Renal cortical epithelial cell (primary cell): ENCODE results near the gene KLC4. TPM values are rescaled to one million over a fixed set of nuclear protein-coding genes. Genes with fewer than 3 reads are reported as not detected.
"Not testable (repeated sequence)": the region's sequence is repeated elsewhere in the genome, so short reads cannot be mapped to it uniquely, and the experiment has no call there.

ENCODE experiments used
- DNase-seq: peaks from one replicate; pipeline ENCODE4 v3.0.0-alpha.2; 2011; ENCODE audit warnings: low read depth
- total RNA-seq: library from RNA; depleted of rRNA; stranded (reverse); fragments of >200 nt; gene quantifications from 2 replicates; pipeline ENCODE4 v1.2.3, GENCODE V29; 2014

KLC4 gene
- total RNA-seq, 1 donor from 2014 or later, result 29.3 TPM

DNA sequence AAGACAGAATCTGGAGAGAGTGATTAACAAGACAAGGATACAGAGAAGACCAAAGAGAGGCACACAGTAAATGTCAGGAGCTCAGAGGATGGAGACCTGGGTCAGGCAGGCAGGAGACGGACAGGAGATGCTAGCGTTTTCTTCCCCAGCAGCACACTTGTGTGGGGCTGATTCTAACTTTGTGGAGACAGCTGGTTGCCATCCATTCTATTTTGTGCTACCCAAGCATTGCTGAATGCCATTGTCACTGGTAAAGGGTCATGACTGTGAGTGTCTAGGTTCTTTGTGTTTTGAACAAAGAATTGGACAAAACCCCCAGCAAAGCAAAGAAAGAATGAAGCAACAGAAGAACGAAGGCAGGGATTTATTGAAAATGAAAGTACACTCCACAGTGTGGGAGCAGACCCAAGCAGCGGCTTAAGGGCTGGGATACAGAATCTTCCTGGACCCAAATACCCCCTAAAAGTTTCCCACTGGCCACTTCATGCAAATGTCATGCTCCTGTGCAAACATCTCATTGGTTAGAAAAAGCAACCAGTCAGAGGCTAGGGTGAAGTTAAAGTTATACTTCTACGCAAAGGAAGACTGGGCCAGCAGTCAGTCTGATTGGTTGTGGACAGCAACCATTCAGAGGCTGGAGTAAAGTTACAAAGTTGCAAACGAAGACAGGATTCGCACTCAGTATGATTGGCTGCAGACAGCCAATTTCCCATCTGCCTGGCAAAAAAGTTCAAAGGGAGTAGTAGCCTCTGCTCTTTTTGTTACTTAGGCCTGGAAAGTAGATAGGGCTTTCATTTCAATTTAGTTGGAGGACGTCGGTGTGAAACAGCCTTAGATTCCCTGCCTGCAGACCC lies 34.2 kb downstream of the KLC4 start:
- peak; percentile 86 for DNase-seq

DNA sequence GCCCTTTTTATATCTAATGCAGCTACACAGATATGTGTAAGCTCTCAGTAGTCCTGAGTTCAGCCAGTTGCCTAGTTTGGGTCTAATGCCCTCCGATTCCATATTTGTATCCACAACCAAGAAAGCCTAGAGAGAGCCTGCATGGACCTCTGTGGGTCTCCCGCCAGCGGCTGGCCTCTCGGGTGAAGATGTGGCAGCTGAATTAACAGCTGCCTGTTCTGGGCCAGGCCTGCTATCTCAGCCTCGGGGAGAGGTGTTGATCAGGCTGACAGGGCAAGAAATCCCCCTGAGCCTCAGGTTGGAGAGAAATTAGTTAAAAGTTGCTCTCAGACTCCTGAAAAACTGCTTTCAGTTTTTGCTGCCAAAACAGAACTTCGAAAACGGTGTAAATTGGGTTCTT lies 36.5 kb downstream of the KLC4 start:
- DNase-seq, result no peak

DNA sequence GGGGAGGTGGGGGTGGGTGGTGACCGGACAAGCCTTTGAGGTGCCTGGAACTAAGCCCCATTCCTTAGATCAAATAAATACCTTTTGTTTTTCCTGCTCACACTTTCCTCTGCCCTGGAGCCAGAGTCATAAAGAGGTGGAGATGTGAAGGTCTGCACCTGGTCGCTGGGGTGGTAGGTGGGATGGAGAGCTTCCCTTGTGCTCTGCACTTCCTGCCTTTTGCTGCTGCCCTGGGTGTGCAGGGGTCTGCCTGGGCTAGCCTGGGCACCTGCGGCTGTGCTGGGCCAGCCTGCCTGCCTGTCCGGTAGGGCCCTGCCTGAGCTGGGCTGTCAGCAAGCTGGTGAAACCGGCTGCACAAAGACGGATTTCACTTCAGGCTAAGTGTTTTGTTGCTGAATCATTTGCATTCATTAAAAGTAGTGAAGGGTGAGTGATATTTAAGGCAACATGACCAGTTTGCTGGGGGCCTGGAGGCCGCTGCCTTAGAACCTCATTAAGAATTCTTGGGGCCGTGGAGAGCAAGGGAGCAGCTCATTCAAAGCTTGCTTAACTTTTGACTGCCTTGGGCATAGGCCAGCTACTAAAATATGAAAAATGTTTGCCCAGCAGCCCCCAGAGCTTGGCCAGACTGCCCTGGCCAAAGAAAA lies 37.1 kb downstream of the KLC4 start:
- peak; percentile 96 for DNase-seq

DNA sequence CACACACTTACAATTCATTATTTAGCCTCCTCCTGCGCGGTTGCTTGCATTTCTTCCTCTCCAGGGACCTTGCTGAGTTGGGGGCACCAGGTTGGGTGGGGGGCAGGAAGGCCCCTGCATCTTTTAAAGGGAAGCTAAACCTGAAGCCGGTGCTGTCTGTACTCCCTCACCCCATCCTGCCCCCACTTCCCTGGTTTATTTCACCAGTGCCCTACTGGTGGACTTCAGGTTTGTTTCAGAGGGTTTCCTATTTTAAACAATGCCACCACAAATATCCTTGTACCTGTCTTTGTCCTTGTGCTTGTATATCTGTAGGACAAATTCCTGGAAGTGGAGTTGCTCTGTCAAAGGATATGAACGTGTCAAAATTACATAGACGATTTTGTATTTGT lies 37.7 kb downstream of the KLC4 start:
- DNase-seq, result no peak

DNA sequence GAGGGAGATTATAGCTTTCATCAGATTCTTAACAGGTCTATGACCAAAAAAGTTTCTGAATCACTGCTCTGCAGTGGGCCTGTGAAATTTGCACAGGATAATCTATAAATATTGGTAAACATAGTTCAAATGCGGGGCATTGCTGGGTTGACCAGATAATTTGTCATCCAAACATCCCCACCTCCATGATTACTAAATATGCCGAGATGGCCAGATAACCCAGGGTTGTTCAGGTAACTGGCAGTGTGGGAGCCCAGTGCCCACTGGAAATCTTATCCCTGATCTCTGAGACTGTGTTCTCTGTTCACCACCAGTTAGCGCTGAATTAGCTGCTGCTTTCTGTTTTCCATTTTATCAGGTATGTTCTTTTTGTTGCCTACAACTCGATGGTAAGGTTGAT lies 38.1 kb downstream of the KLC4 start:
- no peak for DNase-seq

DNA sequence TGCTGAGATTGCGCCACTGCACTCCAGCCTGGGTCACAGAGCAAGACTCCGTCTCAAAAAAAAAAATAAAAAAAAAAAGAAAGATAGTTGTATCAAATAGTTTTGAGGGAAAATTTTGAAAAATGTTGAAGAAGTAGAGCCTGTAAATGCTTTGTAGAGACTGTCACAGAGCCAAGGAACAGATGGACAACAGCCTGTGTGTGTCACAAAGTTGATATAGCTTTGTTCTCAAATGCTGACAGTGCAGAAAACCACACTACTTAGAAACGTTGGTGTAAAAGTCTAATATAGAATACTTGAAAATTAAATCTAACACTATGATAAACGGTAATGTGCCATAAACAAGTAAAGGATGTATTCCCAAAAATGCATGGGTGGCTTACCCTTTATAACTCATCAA lies 42.1 kb downstream of the KLC4 start:
- no peak for DNase-seq

DNA sequence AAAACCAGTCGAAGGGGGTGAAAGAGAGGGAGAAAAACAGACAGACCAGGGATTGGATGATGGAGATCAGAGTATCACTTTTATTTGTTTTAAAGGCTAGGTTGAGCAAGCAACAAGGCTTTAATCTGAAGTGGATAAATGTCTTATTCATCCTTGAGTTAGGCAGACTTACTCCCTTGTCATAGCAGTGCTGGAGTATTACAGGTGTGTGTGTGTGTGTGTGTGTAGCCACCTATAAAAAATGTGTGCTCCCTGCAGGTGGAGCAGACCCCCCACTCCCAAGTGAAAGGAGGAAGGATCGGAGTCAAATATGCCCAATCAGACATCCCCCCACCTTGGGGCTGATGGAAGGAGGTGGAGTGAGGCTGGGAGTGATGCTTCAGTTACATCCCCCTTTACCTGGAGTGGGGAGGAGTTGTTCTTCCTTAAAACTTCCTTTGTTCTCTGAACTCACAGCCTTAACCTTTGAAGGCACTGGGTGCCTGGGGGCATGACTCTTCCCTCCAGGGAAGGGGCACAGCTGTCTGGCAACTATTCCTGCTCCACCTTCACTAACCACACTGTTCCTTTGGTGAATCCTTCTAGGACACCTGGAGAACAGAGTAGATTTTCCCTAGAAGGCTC lies 43.9 kb downstream of the KLC4 start:
- DNase-seq, result no peak

DNA sequence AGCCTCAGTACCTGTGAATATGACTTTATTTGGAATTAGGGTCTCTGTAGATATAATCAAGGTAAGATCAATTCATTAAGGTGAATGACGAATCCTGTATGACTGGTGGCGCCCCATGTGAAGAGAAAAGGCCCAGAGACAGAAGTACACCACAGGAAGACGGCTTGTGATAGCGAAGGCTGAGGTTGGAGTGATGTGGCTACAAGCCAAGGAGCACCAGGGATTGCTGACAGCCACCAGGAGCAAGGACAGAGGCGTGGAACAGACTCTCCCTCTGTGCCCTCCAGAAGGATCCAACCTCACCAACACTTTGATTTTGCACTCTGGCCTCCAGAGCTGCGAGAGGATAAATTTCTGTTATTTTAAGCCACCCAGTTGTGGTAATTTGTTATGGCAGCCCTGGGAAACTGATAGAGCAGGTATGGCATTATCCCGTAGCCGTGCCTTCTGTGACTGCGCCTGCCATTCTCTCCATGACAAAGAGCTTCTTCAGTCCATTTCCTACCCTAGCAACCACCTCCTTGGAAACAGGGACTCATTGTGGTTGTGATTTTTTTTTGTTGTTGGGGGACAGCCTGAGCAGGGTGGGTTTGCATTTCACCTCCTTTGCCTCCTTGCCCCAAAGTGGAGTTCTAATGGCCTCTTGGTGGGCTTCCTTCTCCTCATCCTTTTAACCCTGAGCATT lies 46.2 kb downstream of the KLC4 start:
- no peak for DNase-seq

DNA sequence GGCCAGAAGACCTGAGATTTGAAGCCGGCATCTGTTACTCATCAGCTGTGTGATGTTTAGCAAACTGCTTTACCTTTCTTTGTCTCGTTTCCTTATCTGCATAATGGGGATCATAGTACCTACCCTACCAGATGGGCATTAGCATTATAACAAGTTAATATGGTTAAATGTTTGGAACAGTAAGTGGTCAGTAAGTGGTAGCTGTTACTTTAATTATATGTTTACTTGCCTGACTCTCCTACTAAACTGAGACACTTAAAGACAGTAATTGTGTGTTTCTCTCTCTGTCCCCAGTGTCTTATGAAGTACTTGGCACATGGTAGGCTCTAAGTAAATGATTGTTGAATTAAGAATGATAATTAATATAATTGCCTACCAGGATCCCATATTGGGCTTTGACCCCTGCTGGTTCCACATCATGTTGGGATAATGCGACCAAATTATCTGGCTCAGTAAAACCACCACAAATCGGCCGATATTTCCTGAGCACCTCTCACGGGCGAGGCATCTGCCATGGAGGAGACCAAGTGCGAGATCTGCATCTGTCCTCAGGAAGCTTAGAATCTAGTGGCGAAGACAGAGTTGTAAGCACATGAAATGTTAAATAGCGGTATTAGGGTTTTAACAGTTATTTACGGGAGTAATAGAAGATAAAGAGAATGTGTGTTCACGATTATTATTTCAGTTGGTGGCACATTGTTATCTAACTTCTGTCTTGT lies 48.1 kb downstream of the KLC4 start:
- no peak for DNase-seq

DNA sequence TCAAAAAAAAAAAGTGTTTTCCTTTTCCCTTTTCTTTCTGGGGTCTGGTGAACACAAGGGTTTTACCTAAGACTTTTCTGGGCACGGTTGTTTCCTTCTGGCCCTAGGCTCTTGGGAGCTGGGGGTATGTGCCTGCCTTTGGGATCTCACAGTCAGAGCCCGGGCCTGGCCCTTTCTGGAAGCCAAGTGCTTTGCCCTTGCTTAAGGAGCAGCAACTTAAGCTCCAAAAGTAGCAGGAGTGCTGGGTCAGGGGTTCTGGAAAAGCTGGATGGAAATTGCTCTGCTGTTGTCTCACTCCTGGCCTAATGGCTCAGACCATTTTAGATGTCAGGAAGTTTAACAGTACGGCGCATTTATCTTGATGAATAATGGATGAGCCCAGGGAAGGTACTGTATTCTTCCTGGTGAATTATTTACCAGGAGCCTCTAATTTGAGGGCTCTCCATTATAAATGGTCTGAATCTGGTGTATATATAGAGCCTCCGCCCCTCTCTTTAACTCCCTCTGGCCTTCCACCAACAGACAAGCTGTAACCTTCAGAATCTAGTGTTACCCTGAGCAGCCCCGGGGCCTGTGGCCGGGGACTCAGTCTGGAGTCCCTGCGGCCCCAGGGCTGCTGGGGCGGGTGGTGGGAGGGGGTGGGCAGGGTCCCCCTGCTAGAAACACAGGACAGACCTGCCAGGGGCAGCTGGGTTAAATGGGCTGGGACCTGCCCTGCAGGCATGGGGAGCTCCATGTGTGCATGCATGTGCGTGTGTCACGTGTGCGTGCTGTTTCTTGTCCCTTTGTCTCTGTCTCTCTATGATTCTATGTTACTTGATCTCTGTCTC lies 54.2 kb downstream of the KLC4 start:
- DNase-seq, result peak; percentile 68

DNA sequence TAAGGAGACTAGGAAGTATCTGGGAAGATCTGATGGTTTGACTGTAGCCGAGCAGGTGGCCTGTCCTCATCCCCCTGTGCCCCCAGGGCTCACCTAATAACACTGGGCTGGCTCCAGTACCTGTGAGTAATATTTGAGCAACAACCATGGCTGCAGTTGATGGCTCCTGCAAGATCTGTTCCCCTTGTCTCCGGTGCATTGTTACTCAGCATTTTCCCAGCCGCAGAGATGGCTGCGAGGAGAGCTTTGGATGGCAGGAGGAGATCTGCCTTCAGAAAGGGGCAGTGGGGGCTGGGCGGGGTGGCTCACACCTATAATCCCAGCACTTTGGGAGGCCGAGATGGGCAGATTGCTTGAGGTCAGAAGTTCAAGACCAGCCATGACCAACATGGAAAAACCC lies 55.9 kb downstream of the KLC4 start:
- peak; percentile 34 for DNase-seq

DNA sequence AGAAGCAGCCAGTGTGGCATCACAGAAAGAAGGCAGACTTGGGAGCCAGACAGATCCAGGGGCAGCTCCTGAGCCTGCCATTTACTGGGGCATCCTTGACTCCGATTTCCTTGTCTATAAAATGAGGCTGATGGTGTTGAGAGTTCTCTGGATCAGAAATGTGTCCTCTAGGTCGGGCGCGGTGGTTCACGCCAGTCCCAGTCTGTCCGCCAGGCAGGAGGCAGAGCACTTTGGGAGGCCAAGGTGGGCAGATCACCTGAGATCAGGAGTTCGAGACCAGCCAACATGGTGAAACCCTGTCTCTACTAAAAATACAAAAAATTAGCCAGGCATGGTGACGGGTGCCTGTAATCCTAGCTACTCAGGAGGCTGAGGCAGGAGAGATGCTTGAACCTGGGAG lies 58.0 kb downstream of the KLC4 start:
- DNase-seq, result not testable (repeated sequence)

DNA sequence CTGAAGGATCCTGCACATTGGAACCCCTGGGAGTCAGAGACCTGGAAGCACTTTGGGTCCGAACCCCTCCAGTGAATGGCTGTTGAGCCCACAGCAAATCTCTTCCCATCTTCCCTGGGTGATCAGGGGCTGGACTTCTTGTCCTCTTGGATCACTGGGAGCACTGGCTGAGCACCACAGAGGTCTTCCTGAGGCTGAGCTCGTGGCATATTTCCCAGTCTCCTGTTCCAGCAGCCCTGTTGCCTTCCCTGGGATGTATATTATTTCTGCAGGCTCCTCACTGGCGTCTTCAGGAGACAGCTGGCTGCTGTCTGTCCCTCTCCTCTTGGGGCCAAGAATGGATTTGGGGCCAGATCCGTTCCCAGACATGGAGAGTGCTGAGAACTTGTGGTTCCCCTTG lies 60.1 kb downstream of the KLC4 start:
- DNase-seq, result no peak

DNA sequence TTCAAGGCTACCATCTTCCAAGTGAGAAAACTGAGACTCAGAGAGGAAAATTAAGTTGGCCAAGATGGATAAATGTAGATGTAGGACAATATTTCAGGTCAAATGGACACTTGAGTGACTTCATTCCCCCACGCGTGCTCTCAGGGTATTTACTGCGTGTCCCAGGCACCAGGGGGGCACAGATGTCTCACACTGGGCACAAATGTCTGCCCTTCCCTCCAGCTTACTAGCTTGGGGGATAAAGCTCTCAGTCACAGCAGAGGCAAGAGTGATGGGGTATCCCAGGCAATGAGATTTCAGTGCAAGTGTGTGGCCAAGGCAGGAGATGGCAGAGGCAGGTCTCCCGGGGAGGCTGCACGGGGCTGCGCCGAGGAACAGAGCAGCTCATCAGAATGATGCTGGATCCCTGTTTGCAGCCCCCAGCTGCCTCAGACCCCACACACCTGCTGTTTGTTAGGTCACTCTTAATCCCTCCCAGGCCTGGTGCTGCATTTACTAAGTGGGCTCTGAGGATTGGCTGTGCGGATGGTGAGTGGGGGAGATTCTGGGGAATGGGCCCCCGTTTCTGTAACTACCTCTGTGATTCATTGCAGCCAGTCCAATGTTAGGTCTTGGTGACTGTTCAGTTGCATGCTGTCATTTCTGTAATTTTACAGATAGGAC lies 60.8 kb downstream of the KLC4 start:
- DNase-seq, result no peak

DNA sequence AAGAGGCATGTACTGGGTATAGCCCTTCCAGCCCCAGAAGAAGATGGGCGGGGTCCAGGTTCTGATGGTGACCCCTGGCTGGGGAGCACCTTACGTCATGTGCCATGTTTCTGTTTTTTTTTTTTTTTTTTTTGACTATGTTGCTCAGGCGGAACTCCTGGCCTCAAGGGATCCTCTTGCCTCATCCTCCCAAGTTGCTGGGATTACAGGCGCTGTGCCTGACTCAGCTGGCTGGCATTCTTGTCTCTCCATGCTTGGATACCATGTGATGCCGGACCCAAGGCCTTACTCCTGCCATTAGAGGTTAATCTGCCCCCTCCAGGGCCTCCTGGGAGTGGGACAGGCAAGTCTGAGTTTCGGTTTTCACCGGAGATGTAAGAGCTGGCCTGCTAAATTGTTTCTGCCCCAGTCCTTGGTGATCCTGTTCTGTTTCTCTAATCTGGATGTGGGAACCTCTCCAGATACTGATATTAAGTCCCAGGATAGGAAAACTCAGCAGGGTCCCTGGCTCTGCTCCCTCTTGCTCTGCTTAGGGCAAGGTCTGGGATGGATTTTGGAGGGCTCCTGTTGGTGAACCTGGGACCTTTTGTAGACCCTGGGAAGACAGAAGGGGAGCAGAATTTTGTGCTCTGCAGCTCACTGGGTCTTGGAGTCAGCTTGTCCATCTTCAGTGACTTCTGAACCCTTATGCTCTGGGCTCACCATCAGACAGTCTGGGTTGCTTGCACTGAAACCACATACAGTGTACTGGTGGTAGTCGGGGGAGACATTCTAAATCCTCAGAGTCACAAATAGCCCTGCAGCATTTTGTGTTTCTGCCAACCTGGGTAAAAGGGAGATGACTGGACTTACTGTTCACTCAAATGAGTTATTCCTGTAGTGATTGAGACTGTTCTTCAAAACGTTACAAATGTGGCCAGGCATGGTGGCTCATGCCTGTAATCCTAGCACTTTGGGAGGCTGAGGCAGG lies 61.8 kb downstream of the KLC4 start:
- peak; percentile 98 for DNase-seq

DNA sequence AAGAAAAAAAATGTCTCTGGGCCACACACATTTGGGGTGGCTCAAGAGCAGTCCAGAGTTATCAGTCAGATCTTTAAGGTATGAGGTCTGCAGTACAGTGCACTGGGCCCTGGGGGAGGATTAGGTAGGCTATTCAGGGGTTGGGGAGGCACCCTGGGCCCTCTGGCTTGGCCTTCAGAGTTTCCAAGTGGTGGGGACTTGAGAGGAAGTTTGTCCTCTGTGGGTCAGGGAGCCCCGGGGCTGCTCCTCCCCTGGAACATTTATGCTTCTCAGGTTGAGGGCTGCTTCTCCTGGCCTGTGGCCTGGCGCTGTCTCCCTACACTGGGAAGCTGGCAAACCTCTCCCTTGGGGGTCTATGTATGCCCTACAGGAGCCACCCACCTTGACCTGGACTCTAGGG lies 62.7 kb downstream of the KLC4 start:
- DNase-seq, result no peak

DNA sequence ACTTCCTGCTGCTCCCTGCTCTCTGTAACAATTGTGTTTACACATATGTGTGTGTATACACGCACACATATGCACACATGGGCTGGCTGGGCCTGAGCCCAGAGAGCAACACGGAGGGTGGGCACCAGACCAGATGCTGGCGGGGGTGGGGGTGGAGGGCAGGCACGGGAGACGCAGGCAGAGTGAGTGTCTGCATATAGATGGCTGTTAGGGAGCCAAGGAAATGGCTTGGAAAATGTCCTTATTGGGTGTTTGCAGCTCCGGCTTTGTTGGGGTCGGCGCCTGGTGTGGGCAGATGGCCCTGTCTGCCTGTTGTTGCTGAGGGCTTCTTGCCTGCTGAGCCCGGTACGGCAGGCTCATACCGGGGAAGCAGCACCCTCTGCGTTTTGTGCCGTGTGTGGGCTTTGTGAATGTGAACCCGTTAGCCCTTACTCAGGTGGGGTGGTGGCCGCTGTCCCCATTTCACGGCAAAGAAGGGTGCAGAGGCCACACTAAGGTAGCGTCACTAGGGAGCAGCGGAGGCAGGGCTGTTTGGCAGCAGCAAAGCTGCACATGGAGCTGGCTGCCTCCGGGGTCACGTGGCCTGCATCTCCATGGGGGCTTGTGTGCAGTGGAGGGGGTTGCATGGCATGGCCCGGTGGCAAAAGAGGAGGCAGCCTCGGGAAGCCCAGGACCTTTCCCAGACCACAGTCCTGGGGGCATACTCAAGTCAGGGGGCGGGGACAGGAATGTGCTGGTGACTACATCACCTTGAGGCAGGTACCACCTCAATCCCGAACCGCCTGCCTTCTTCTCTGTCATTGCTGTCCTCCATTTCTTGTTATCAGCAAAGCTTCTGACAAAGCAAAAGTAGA lies 64.3 kb downstream of the KLC4 start:
- DNase-seq, result no peak

DNA sequence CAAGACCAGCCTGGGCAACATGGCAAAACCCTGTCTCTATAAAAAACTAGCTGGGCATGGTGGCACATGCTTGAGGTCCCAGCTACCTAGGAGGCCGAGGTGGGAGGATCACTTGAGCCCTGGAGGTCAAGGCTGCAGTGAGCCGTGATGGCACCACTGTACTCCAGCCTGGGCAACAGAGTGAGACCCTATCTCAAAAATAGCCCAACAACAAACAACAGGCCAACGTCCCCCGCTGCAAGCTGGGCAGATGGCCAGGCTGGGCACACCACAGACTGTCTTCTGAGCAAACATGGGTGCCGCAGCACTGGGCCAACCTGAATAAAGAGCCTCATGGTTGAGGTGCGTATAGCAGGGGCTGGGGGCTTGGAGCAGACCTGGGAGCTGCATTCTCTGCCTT lies 65.0 kb downstream of the KLC4 start:
- no peak for DNase-seq
